Measurements from ENCODE around the gene PHACTR1. TPM values are rescaled to one million over a fixed set of nuclear protein-coding genes. Genes with fewer than 3 reads are reported as not detected.

Gene PHACTR1
- total RNA-seq, 1 donor from 2014 or later: 8.4 TPM

- Histone ChIP-seq H3K4me1 (peaks cover 0 to 13% of the 10 kb centered on the region in 2 donors), H3K27me3 (no peaks in the 10 kb centered on the region), H3K36me3 (no peaks in the 10 kb centered on the region), H3K4me3 (no peak overlapping the region), H3K27ac (no peak overlapping the region), H3K9me3 (no peaks in the 10 kb centered on the region)
- TF ChIP-seq CTCF (IDR thresholded peaks at IDR 0.05): no peak
- DNase-seq (ENCODE audit: low spot score in 2 of 2): no peak
- intact Hi-C loops (cut with DNase I): no loop called here
These were observed 388.6 kb downstream of the PHACTR1 start for GRCh38 chr6:13105139-13105538.

DNA sequence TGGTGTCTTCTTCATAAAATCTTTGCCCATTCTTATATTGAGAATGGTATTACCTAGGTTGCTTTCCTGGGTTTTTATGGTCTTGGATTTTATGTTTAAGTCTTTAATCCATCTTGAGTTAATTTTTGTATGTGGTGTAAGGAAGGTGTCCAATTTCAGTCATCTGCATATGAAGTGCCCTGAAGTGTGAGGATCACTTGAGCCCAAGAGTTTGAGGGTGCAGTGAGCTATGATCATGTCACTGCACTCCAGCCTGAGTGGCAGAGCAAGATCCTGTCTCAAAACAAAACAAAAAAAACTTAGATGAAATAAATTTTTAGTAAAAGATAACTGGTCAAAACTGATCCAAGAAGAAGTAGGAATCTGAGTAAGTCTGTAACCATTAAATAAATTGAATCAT, 396.4 kb downstream of the PHACTR1 start:
- H3K27me3 ChIP-seq: no peaks in the 10 kb centered on the region
- TF ChIP-seq CTCF (IDR thresholded peaks at IDR 0.05): no peak
- H3K4me1 ChIP-seq: peaks cover 10 to 28% of the 10 kb centered on the region in 2 donors
- intact Hi-C loops (cut with DNase I): no loop called here
- no peak overlapping the region for H3K4me3 ChIP-seq
- DNase-seq (ENCODE audit: low spot score in 2 of 2): no peak
- no peaks in the 10 kb centered on the region for H3K9me3 ChIP-seq
- H3K27ac ChIP-seq: no peak overlapping the region
- H3K36me3 ChIP-seq: no peaks in the 10 kb centered on the region

GRCh38 chr6:13113376-13113775, 396.8 kb downstream of the PHACTR1 start:
- Histone ChIP-seq H3K27ac (no peak overlapping the region), H3K27me3 (no peaks in the 10 kb centered on the region), H3K4me1 (peaks cover 10 to 28% of the 10 kb centered on the region in 2 donors), H3K36me3 (no peaks in the 10 kb centered on the region), H3K9me3 (no peaks in the 10 kb centered on the region), H3K4me3 (no peak overlapping the region)
- TF ChIP-seq CTCF (IDR thresholded peaks at IDR 0.05): no peak
- DNase-seq (ENCODE audit: low spot score in 2 of 2): no peak
- intact Hi-C loops (cut with DNase I): no loop called here

DNA sequence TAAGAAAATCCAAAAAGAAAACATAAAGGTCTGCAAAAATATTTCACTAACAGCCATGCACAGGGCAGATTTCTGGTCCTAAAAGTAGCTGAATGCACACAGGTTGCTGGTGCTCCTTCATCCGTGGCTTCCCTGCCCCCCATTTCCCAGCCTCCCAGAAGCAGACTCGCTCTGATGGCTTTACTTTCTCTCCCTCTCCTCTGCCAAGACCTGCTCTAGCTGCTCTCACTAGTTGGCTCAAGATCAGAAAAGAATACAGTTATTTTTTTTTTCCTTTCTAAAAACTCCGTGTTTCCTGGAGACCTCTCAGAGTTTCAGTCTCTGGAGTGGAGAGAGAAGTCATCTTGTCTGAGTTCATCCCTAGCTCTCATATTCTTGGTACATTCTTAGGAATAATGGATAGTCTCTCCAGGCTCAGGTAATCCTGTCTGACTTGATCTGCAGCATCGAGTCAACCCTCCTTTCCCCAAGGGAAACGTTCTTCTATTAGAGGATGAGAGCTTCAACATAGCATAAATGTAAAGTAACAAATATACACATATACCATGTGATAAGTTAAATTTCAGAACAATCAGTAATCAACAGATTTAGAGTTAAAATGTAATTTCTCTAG, 397.5 kb downstream of the PHACTR1 start:
- no peak overlapping the region for H3K4me3 ChIP-seq
- peak overlapping the region; percentile 0 to 25 for H3K27ac ChIP-seq
- peaks cover 10 to 30% of the 10 kb centered on the region in 2 donors for H3K4me1 ChIP-seq
- H3K36me3 ChIP-seq: no peaks in the 10 kb centered on the region
- no peaks in the 10 kb centered on the region for H3K27me3 ChIP-seq
- H3K9me3 ChIP-seq: no peaks in the 10 kb centered on the region
- TF ChIP-seq CTCF (IDR thresholded peaks at IDR 0.05): no peak
- DNase-seq (ENCODE audit: low spot score in 2 of 2): no peak
- intact Hi-C loops (cut with DNase I): no loop called here

DNA sequence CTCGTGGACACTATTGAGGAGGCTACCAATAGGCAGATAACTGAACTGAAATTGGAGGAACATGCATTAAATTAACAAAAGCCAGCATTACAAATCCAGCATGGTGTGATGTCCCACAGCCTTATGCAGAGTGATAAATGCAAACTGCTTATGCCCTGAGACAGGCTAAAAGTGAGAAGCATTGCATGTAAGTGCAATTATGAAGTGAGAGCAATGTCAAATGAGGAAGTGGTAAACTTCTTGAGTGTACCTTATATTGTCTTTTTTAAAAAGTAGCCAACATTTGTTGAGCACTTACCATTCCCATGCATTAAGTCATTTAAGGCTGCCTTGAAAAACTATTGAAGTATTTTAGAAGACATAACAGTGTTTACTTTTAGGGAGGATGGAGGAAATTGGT, 399.6 kb downstream of the PHACTR1 start:
- Histone ChIP-seq H3K36me3 (no peaks in the 10 kb centered on the region), H3K27me3 (no peaks in the 10 kb centered on the region), H3K4me3 (no peak overlapping the region), H3K4me1 (peaks cover 10 to 42% of the 10 kb centered on the region in 2 donors), H3K9me3 (no peaks in the 10 kb centered on the region), H3K27ac (no peak overlapping the region)
- no peak for DNase-seq (ENCODE audit: low spot score in 2 of 2)
- intact Hi-C loops (cut with DNase I): no loop called here
- TF ChIP-seq CTCF (IDR thresholded peaks at IDR 0.05): no peak

DNA sequence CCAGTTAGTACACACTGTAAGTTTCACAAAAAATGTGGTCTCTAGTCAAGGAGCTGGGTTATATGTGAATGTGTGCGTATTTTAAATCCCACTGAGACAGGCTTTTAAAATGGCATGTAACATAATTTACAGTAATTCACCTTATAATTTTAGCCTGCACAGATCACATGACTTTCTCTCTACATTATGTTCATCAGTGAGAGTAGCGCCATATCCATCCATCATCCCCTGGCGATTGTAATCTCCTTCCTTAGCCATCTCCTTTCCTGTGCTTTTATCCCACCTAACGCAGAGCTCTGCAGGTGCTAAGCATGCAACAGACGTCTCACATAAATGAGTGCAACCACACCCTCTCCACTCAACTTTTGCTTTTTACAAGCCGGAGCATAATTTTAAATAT, 401.0 kb downstream of the PHACTR1 start:
- Histone ChIP-seq H3K9me3 (no peaks in the 10 kb centered on the region), H3K27me3 (no peaks in the 10 kb centered on the region), H3K4me1 (peaks cover 10 to 42% of the 10 kb centered on the region in 2 donors), H3K36me3 (no peaks in the 10 kb centered on the region), H3K4me3 (no peak overlapping the region), H3K27ac (no peak overlapping the region)
- intact Hi-C loops (cut with DNase I): no loop called here
- TF ChIP-seq CTCF (IDR thresholded peaks at IDR 0.05): no peak
- DNase-seq (ENCODE audit: low spot score in 2 of 2): no peak

Measured in ascending aorta (tissue), 2 donors.